GM19324 (cell line): Measurements from ENCODE around the gene CAP2.

Experiments
- ATAC-seq: cut with Tn5 transposase; IDR thresholded peaks from one replicate; pipeline ENCODE4 v1.9.1; 2021; ENCODE audit warnings: mild to moderate bottlenecking, moderate library complexity; ENCODE audit not compliant: unreplicated experiment, low FRiP score

Gene CAP2

GRCh38 chr6:17392978-17393891 lies at the start of gene CAP2:
TSS of gene CAP2 (plus strand) at chr6:17393595. CDS start at chr6:17421556, 27,961 bp downstream.
- ATAC-seq: no peak

- ATAC-seq: no peak
Observed at GRCh38 chr6:17347012-17347411, 46.4 kb upstream of the CAP2 start.

GRCh38 chr6:17349427-17349826 lies 44.0 kb upstream of the CAP2 start:
- no peak for ATAC-seq

GRCh38 chr6:17352302-17352701 lies 41.1 kb upstream of the CAP2 start:
- ATAC-seq: no peak

GRCh38 chr6:17353440-17354175 lies 39.8 kb upstream of the CAP2 start:
- ATAC-seq: no peak

- ATAC-seq: no peak
Observed at GRCh38 chr6:17354700-17355403, 38.5 kb upstream of the CAP2 start.

GRCh38 chr6:17355404-17355774 lies 38.0 kb upstream of the CAP2 start:
- no peak for ATAC-seq

- ATAC-seq: no peak
Observed at GRCh38 chr6:17358515-17358914, 34.9 kb upstream of the CAP2 start.

- no peak for ATAC-seq
Observed at GRCh38 chr6:17360564-17360963, 32.8 kb upstream of the CAP2 start.

GRCh38 chr6:17361013-17361412 lies 32.4 kb upstream of the CAP2 start:
- no peak for ATAC-seq

- ATAC-seq: no peak
Observed at GRCh38 chr6:17365961-17366360, 27.4 kb upstream of the CAP2 start.

GRCh38 chr6:17367868-17368267 lies 25.5 kb upstream of the CAP2 start:
- ATAC-seq: no peak

GRCh38 chr6:17381424-17382147 lies 11.8 kb upstream of the CAP2 start:
- no peak for ATAC-seq

GRCh38 chr6:17385660-17386059 lies 7.7 kb upstream of the CAP2 start:
- no peak for ATAC-seq

- no peak for ATAC-seq
Observed at GRCh38 chr6:17388365-17388764, 5.0 kb upstream of the CAP2 start.

GRCh38 chr6:17389274-17389847 lies 4.0 kb upstream of the CAP2 start:
- no peak for ATAC-seq

- ATAC-seq: no peak
Observed at GRCh38 chr6:17390276-17390675, 3.1 kb upstream of the CAP2 start.

- no peak for ATAC-seq
Observed at GRCh38 chr6:17391976-17392375, 1.4 kb upstream of the CAP2 start.

GRCh38 chr6:17393892-17394631 lies 667 bp downstream of the CAP2 start:
- no peak for ATAC-seq
